Stomach smooth muscle (tissue), 2 donors: ENCODE data around the gene ABCA12.

Experiments used
- H3K27ac ChIP-seq: one replicate; pipeline ENCODE4 v1.7.0; 2013; ENCODE audit warnings: mild to moderate bottlenecking, low read length, inconsistent platforms
- H3K27me3 ChIP-seq, 2 donors: one replicate each; pipeline ENCODE4 v1.7.0; 2013; ENCODE audit warnings: low read length in 2 of 2; ENCODE audit not compliant: insufficient read depth in 2 of 2, control insufficient read depth in 1 of 2
- H3K36me3 ChIP-seq, 2 donors: one replicate each; pipeline ENCODE4 v1.7.0; 2013; ENCODE audit warnings: low read length in 2 of 2; ENCODE audit not compliant: control insufficient read depth in 2 of 2, insufficient read depth in 2 of 2
- H3K4me1 ChIP-seq: one replicate; pipeline ENCODE4 v1.7.0; 2013; ENCODE audit warnings: low read length; ENCODE audit not compliant: control insufficient read depth, insufficient read depth
- H3K4me3 ChIP-seq, 2 donors: one replicate each; pipeline ENCODE4 v1.7.0; 2013; ENCODE audit warnings: low read length in 2 of 2
- H3K9ac ChIP-seq, 2 donors: one replicate each; pipeline ENCODE4 v1.7.0; 2013; ENCODE audit warnings: low read length in 2 of 2, mild to moderate bottlenecking in 1 of 2
- H3K9me3 ChIP-seq, 2 donors: one replicate each; pipeline ENCODE4 v1.7.0; 2013; ENCODE audit warnings: low read length in 2 of 2; ENCODE audit not compliant: control insufficient read depth in 2 of 2
- donor health status: healthy.
- donor health status: Pancreatic carcinoma.

The ABCA12 gene

DNA sequence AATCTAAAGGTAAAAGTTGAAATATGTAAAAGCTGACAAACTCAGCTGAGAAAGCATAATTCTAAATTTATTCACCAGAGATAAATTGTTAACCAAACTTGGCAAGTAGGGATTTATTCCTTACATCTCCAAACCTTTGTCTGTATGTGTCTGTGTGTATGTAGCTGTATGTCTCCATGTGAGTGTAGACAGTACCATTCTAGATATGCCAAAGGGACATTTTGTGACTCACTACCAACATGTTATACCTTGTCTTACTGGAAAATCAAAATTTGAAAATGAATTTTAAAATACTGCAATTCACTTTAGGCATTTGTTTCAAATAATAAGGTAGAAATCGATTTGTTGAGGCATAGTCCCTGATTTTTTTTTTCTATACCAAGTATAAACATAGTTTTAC lies 102.1 kb downstream of the ABCA12 start:
- Histone ChIP-seq H3K9ac (no peak overlapping the region), H3K4me1 (no peaks in the 10 kb centered on the region), H3K27ac (no peak overlapping the region), H3K27me3 (no peaks in the 10 kb centered on the region), H3K4me3 (no peak overlapping the region), H3K9me3 (no peaks in the 10 kb centered on the region), H3K36me3 (no peaks in the 10 kb centered on the region)

DNA sequence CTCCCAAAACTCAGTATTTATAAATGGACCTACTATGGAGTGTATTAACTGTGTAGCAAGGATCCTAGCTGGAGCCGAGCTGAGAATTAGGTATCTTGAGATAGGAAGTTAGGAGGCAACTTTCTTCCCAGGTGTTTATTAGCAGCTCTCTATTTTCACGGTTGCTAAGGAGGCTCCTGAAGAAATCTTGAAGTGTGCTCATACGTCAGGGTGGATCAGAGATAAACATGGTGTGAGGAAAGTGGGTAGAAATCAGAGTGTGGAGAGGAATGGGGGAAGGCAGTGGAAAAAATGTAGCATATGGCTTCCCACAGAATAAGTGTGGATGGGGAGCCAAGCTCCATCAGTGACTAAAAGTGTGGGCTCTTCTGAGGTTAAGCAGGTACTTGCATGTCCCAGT lies 104.3 kb downstream of the ABCA12 start:
- Histone ChIP-seq H3K36me3 (no peaks in the 10 kb centered on the region), H3K4me1 (no peaks in the 10 kb centered on the region), H3K9me3 (no peaks in the 10 kb centered on the region)

DNA sequence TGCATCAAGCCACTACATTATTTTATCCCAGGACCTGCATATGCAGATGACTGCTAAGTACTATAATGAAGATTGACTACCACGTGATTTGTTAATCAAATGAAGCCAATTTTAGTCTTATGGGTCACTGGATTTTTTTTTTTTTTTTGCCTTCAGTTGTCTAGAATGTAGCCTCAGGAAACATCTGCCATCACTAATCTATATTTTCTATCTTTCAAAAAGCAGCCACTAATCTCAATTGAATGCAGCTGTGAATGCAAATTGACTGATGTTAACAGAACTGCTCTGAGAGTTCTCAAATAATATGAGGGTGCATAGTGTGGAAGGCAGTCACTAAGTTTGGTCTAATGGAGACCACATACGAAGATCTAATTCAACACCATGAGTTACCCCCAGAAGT lies 106.3 kb downstream of the ABCA12 start:
- Histone ChIP-seq H3K9ac (no peak overlapping the region), H3K4me1 (no peaks in the 10 kb centered on the region), H3K9me3 (no peaks in the 10 kb centered on the region), H3K27me3 (no peaks in the 10 kb centered on the region), H3K4me3 (no peak overlapping the region), H3K27ac (no peak overlapping the region), H3K36me3 (no peaks in the 10 kb centered on the region)

More for the DNA sequence above, 104.3 kb downstream of the ABCA12 start:
- H3K4me3 ChIP-seq = no peak overlapping the region
- H3K9ac ChIP-seq = no peak overlapping the region
- H3K27ac ChIP-seq = no peak overlapping the region
- H3K27me3 ChIP-seq = no peaks in the 10 kb centered on the region

DNA sequence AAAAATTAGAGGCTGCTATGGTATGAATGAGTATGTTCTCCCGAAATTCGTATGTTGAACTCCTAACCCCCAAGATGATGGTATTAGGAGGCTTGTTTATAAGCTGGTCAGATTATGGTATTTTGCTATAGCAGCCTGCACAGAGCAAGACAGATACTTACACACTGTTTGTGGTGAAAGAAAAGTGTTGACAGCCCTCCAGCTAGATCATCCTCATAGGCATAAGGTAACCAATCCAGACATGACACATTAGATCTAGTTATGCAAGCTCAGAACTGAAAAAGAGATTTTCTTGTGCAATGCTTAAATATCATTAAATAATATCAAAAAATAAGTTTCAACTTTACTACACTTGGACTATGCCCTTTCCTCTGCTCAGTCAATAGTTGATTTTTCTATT lies 107.1 kb downstream of the ABCA12 start:
- no peak overlapping the region for H3K27ac ChIP-seq
- no peaks in the 10 kb centered on the region for H3K4me1 ChIP-seq
- no peak overlapping the region for H3K4me3 ChIP-seq
- no peaks in the 10 kb centered on the region for H3K27me3 ChIP-seq
- no peaks in the 10 kb centered on the region for H3K9me3 ChIP-seq
- H3K36me3 ChIP-seq = no peaks in the 10 kb centered on the region
- no peak overlapping the region for H3K9ac ChIP-seq

DNA sequence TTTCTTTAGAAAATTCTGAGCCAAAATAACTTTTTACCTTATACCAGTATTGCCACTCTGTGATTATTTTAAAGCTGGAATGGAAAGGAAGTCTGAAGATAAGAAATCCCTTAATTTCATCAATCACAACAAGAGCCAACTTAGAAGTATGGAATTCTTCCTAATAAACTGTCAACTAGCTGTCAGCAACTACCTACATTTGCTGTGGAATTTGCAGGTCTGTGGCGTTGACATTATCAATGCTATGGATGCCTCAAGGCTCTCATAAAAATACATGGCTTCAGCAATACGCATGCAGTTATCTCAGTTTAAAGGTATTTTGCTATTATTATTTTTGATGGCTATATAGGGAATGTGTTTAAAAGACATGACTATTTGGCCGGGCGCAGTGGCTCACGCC lies 108.5 kb downstream of the ABCA12 start:
- Histone ChIP-seq H3K36me3 (no peaks in the 10 kb centered on the region), H3K4me1 (no peaks in the 10 kb centered on the region), H3K9me3 (no peaks in the 10 kb centered on the region), H3K27ac (no peak overlapping the region), H3K27me3 (no peaks in the 10 kb centered on the region), H3K9ac (no peak overlapping the region), H3K4me3 (no peak overlapping the region)

DNA sequence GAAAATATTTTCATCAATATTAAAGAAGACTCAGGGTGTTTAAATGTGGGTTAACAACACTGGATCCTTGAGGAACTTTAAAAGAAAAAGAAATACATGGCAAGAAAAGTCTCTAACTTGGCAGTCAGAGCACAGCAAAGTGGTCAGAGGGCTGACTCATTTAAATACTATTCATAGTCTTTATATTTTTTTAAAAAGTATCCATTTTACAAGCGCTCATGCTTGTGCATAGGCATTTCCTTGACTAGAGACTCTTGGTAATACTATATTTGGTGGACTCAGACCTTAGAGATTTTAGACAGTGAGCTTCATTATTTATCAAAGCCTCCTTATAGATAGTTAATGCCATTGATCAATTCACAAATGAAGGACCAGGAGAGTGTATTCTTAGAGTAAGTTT lies 110.2 kb downstream of the ABCA12 start:
- H3K4me1 ChIP-seq = no peaks in the 10 kb centered on the region
- no peaks in the 10 kb centered on the region for H3K27me3 ChIP-seq
- H3K9ac ChIP-seq = no peak overlapping the region
- no peaks in the 10 kb centered on the region for H3K9me3 ChIP-seq
- H3K27ac ChIP-seq = no peak overlapping the region
- H3K4me3 ChIP-seq = no peak overlapping the region
- H3K36me3 ChIP-seq = no peaks in the 10 kb centered on the region

DNA sequence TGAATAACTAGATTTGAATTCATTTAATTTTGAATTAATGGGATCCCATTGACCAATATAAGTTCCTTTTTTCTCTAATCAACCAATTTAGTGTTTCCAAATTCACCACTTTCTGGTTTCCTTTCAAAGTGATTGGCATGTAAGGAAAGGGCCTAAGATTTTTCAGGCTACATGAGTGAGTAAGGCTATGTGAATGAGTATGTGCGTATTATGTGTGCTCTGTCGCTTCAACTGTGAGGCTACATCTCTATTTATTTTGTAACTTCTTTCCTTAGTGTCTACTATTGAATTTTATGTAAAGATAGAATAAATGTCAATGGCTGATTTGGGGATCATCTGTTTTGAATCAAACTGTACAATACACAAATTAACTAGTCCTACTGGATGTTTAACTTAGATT lies 110.6 kb downstream of the ABCA12 start:
- no peaks in the 10 kb centered on the region for H3K4me1 ChIP-seq
- H3K27me3 ChIP-seq = no peaks in the 10 kb centered on the region
- H3K36me3 ChIP-seq = no peaks in the 10 kb centered on the region
- no peak overlapping the region for H3K27ac ChIP-seq
- no peak overlapping the region for H3K9ac ChIP-seq
- no peaks in the 10 kb centered on the region for H3K9me3 ChIP-seq
- H3K4me3 ChIP-seq = no peak overlapping the region

DNA sequence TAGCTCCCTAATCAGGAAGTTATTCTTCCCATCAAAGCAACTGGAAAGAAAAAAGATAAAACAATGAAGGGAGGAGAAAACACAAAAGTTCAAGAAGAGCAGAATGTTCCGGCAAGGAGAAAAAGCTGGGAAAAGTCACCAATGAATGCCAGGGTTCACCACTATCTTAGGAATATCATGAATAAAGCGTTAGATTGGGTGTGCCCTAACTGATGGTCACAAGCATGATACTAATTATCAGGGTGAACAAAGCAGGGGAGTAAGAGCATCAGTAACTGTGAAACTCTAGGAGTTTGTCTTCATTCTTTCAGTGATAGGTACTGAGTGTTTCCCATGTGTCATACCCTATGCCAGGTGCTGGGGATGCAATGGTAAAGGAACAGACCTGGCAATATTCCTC lies 115.5 kb downstream of the ABCA12 start:
- Histone ChIP-seq H3K4me1 (no peaks in the 10 kb centered on the region), H3K4me3 (no peak overlapping the region), H3K9me3 (no peaks in the 10 kb centered on the region), H3K27ac (no peak overlapping the region), H3K36me3 (no peaks in the 10 kb centered on the region), H3K9ac (no peak overlapping the region), H3K27me3 (no peaks in the 10 kb centered on the region)

DNA sequence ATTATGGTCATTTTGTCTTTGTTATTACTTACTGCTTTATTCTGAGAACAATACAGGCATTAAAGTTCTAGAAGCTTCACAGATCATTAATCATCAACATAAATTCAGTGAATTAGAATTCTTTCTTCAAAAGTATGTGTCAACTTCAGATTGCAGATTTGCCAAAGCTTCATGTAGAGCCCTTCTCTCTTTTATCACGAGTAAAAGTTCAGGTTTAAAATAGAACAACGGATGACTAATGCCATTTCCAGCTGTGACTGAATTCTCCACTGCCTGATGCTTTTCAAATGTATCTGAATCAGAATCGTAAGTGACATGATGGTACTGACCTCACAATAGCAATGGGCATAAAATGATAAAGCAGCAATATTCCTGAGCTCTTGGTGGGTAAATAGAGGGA lies 116.0 kb downstream of the ABCA12 start:
- no peak overlapping the region for H3K9ac ChIP-seq
- no peaks in the 10 kb centered on the region for H3K27me3 ChIP-seq
- H3K27ac ChIP-seq = no peak overlapping the region
- H3K4me3 ChIP-seq = no peak overlapping the region
- H3K4me1 ChIP-seq = no peaks in the 10 kb centered on the region
- no peaks in the 10 kb centered on the region for H3K36me3 ChIP-seq
- no peaks in the 10 kb centered on the region for H3K9me3 ChIP-seq

DNA sequence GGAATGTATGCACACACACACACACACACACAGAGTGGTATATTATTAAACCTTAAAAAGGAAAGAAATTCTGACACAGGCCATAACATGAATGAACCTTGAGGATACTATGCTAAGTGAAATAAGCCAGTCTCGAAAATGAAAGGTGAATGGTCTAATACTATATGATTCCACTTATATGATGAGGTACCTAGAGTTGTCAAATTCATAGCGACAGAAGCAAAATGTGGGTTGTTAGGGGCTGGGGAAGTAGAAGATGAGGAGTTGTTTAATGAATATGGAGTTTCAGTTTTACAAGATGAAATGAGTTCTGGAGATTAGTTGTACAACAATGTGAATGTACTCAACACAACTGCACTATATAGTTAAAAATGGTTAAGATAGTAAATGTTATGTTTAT lies 118.1 kb downstream of the ABCA12 start:
- Histone ChIP-seq H3K4me3 (no peak overlapping the region), H3K9me3 (no peaks in the 10 kb centered on the region), H3K27me3 (no peaks in the 10 kb centered on the region)

DNA sequence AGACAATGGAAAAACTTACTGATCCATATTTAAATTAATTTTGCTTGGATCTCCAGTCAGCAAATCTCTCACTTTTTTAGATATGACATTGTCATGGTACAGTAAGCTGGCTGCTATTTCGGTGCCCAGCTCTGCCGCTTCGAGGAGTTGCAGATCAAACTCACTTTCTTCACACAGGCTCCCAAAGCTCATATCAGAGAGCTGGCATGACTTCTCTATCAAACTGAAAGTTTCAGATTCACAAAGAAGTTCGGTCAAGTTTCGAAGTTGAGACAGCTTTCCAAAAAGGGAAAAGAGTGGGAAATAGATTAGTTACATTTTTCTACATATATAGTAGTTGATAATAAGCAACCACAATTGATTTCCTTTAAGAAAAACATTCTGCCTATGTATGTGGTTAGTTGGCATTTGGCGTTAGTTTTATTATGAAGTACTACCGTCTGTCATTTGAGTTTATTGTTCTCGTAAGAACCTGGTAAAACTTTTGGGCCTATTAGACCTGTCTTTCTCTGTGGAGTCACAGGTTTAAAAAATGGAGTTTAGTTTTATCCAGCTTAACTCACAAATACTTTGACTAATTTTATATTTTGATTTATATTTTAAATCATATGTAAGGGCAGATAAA lies 118.8 kb downstream of the ABCA12 start:
- no peak overlapping the region for H3K9ac ChIP-seq
- H3K4me1 ChIP-seq = no peaks in the 10 kb centered on the region
- no peaks in the 10 kb centered on the region for H3K36me3 ChIP-seq
- no peak overlapping the region for H3K27ac ChIP-seq
- H3K27me3 ChIP-seq = no peaks in the 10 kb centered on the region
- H3K9me3 ChIP-seq = no peaks in the 10 kb centered on the region
- H3K4me3 ChIP-seq = no peak overlapping the region

More for the DNA sequence above, 118.1 kb downstream of the ABCA12 start:
- Histone ChIP-seq H3K36me3 (no peaks in the 10 kb centered on the region), H3K9ac (no peak overlapping the region), H3K27ac (no peak overlapping the region), H3K4me1 (no peaks in the 10 kb centered on the region)
